Motor neuron (in vitro differentiated cells): Measurements from ENCODE around the gene ZNF597. TPM values are rescaled to one million over a fixed set of nuclear protein-coding genes. Genes with fewer than 3 reads are reported as not detected.
A peak's percentile ranks its signal among the peaks of the same experiment; 100 is the strongest.
"Not testable (repeated sequence)": the region's sequence is repeated elsewhere in the genome, so short reads cannot be mapped to it uniquely, and the experiment has no call there.

Experiments used
- ATAC-seq, 8 experiments: fragments of 200-7000 bp; cut with Tn5 transposase; replicated peaks in 6 of 8; 2 replicates each; pipeline ENCODE4 v1.8.0; 2021; ENCODE audit warnings: mild to moderate bottlenecking in 8 of 8, moderate library complexity in 8 of 8
- H3K27ac ChIP-seq, 2 donors: fragments of 250-450 bp; sonication (Bioruptor Pico); 2 replicates each; pipeline ENCODE4 v1.9.0; 2021; ENCODE audit warnings: antibody characterized with exemption in 2 of 2, mild to moderate bottlenecking in 2 of 2, moderate library complexity in 1 of 2
- H3K4me1 ChIP-seq, 2 donors: fragments of 250-450 bp; sonication (Bioruptor Pico); replicated peaks in 1 of 2; 2 replicates each; pipeline ENCODE4 v1.6.1; 2021; ENCODE audit warnings: antibody characterized with exemption in 2 of 2, mild to moderate bottlenecking in 2 of 2, moderate library complexity in 1 of 2
- H3K4me3 ChIP-seq, 5 donors: fragments of 250-450 bp; sonication (Bioruptor Pico); 2 replicates each; pipeline ENCODE4 v1.9.0; 2021; ENCODE audit warnings: antibody characterized with exemption in 5 of 5, mild to moderate bottlenecking in 5 of 5, moderate library complexity in 4 of 5
- WGBS, 10 experiments: fragments of 450-650 bp; shearing (Covaris generic); methylation state at CpG; one replicate each; pipeline ENCODE4 v1.0.0; 2022; 5-methylcytosine and 5-hydroxymethylcytosine counted together
- in situ Hi-C, 9 experiments: fragments of 400-800 bp; cut with MboI; loops; one replicate each; pipeline ENCODE4 v1.15.0; 2021; ENCODE audit warnings: low sequenced_read_pairs in 9 of 9, low pct_unique_long_range_greater_than_20kb in 2 of 9; ENCODE audit not compliant: unreplicated experiment in 9 of 9
- total RNA-seq, 8 experiments: library from RNA; unstranded; fragments of 300-600 nt; gene quantifications; 2 replicates each; pipeline versions ENCODE4 v1.2.3 to v1.2.4, GENCODE V29; 2022

The ZNF597 gene
- total RNA-seq, 8 experiments from 2014 or later: 2.0 to 5.1 (median 2.5) TPM

- H3K27ac ChIP-seq: no peak overlapping the region
- no peak for ATAC-seq
- H3K4me3 ChIP-seq: no peak overlapping the region
- in situ Hi-C loops: no loop called here
- H3K4me1 ChIP-seq: no peaks in the 10 kb centered on the region
- WGBS, 10 experiments: 80 to 98% (median 91%) methylated on average over 2 to 11 of the region's 18 CpGs; no CpG with 5 or more reads in 3 of the 10 experiments
Observed at GRCh38 chr16:3482659-3483241, 39.4 kb upstream of the ZNF597 start.

- ATAC-seq: no peak
- in situ Hi-C loops: no loop called here
- Histone ChIP-seq H3K4me1 (no peaks in the 10 kb centered on the region), H3K27ac (no peak overlapping the region), H3K4me3 (no peak overlapping the region)
- WGBS, 10 experiments: 20 to 100% (median 90%) methylated on average over 2 to 8 of the region's 32 CpGs; no CpG with 5 or more reads in 3 of the 10 experiments
Observed at GRCh38 chr16:3481696-3482658, 38.7 kb upstream of the ZNF597 start.

GRCh38 chr16:3480901-3481695, 37.8 kb upstream of the ZNF597 start:
- Histone ChIP-seq H3K27ac (no peak overlapping the region), H3K4me1 (no peaks in the 10 kb centered on the region), H3K4me3 (no peak overlapping the region)
- 20 to 100% (median 100%) methylated on average over 1 to 6 of the region's 18 CpGs; no CpG with 5 or more reads in 3 of the 10 experiments for WGBS, 10 experiments
- in situ Hi-C loops: no loop called here
- ATAC-seq: no peak

- no peak for ATAC-seq
- no peak overlapping the region for H3K4me3 ChIP-seq
- no peaks in the 10 kb centered on the region for H3K4me1 ChIP-seq
- 80 to 100% (median 94%) methylated on average over 1 to 11 of the region's 12 CpGs; no CpG with 5 or more reads in 3 of the 10 experiments for WGBS, 10 experiments
- H3K27ac ChIP-seq: no peak overlapping the region
- in situ Hi-C loops: no loop called here
Observed at GRCh38 chr16:3479654-3480216, 36.4 kb upstream of the ZNF597 start.

GRCh38 chr16:3478242-3478925, 35.1 kb upstream of the ZNF597 start:
- peak in 3 of 8 experiments; percentile 49 to 61 (median 50) for ATAC-seq
- H3K4me1 ChIP-seq: no peaks in the 10 kb centered on the region
- in situ Hi-C loops: no loop called here
- H3K4me3 ChIP-seq: no peak overlapping the region
- WGBS, 10 experiments: 76 to 97% (median 85%) methylated on average over 1 to 7 of the region's 11 CpGs; no CpG with 5 or more reads in 1 of the 10 experiments
- no peak overlapping the region for H3K27ac ChIP-seq

DNA sequence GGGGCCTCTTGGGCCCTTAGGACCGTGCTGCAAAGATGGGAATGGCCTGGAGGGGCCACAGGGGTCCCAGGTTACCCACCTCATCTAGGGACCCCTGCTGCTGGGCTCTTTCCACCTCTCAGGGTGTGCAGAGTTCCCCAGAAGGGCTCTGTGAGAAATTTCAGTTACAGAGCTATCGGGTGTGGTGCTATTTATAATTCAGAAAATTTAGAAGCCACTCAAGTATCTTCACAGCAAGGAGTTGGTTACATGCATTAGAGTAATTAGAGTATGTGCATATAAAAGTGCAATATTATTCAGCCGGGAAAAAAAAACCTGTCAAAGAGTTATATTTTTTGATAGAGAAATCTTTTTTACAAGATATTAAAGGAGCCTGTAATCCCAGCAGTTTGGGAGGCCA, 33.1 kb upstream of the ZNF597 start:
- Histone ChIP-seq H3K27ac (no peak overlapping the region), H3K4me3 (no peak overlapping the region), H3K4me1 (no peaks in the 10 kb centered on the region)
- in situ Hi-C loops: no loop called here
- 17 to 100% (median 78%) methylated on average over 1 to 3 of the region's 3 CpGs; no CpG with 5 or more reads in 5 of the 10 experiments for WGBS, 10 experiments
- peak in 3 of 8 experiments; percentile 51 to 82 (median 60) for ATAC-seq

- ATAC-seq: peak in 3 of 8 experiments; percentile 9 to 50 (median 33)
- WGBS, 10 experiments: 30 to 100% (median 92%) methylated on average over 1 to 6 of the region's 29 CpGs; no CpG with 5 or more reads in 5 of the 10 experiments
- in situ Hi-C loops: no loop called here
- Histone ChIP-seq H3K4me3 (no peak overlapping the region), H3K27ac (no peak overlapping the region), H3K4me1 (no peaks in the 10 kb centered on the region)
Observed at GRCh38 chr16:3475604-3476375, 32.5 kb upstream of the ZNF597 start.

GRCh38 chr16:3474870-3475269, 31.6 kb upstream of the ZNF597 start:
- H3K4me3 ChIP-seq, H3K4me1 ChIP-seq, in situ Hi-C loops, ATAC-seq, H3K27ac ChIP-seq: not testable (repeated sequence)
- WGBS, 10 experiments: 92 to 100% (median 96%) methylated on average over 1 to 6 of the region's 7 CpGs; no CpG with 5 or more reads in 3 of the 10 experiments

GRCh38 chr16:3474136-3474779, 31.0 kb upstream of the ZNF597 start:
- ATAC-seq: no peak
- 86 to 100% (median 100%) methylated on average over 1 to 12 of the region's 16 CpGs; no CpG with 5 or more reads in 3 of the 10 experiments for WGBS, 10 experiments
- in situ Hi-C loops: no loop called here

GRCh38 chr16:3473596-3473943, 30.3 kb upstream of the ZNF597 start:
- WGBS, 10 experiments: 100% methylated on average over 1 to 2 of the region's 3 CpGs; no CpG with 5 or more reads in 5 of the 10 experiments
- H3K4me3 ChIP-seq, H3K4me1 ChIP-seq, ATAC-seq, H3K27ac ChIP-seq, in situ Hi-C loops: not testable (repeated sequence)

More at GRCh38 chr16:3474136-3474779, 31.0 kb upstream of the ZNF597 start:
- H3K4me1 ChIP-seq: no peaks in the 10 kb centered on the region
- no peak overlapping the region for H3K4me3 ChIP-seq
- H3K27ac ChIP-seq: no peak overlapping the region

- Histone ChIP-seq H3K27ac (no peak overlapping the region), H3K4me1 (peaks cover 0 to 4% of the 10 kb centered on the region in 2 donors), H3K4me3 (no peak overlapping the region)
- in situ Hi-C loops: no loop called here
- WGBS, 10 experiments: 59 to 96% (median 86%) methylated on average over 2 to 9 of the region's 10 CpGs
- peak in 1 of 8 experiments; percentile 10 for ATAC-seq
Observed at GRCh38 chr16:3472878-3473595, 29.7 kb upstream of the ZNF597 start.
